Activated gamma-delta T cell treated with anti-CD3 and anti-CD28 coated beads, Interleukin-2, amount 50 U/mL, for 16 hours (primary cell): Measurements from ENCODE around the gene DMXL1.

Experiments
- DNase-seq: peaks from one replicate; pipeline ENCODE4 v3.0.0-alpha.2; 2020; ENCODE audit warnings: low read depth

Gene DMXL1

GRCh38 chr5:119269061-119269944 is 198.4 kb downstream of the DMXL1 start:
- no peak for DNase-seq

- DNase-seq = no peak
Observed at GRCh38 chr5:119270121-119270565, 199.3 kb downstream of the DMXL1 start.

- DNase-seq = no peak
Observed at GRCh38 chr5:119270960-119271757, 200.3 kb downstream of the DMXL1 start.

- no peak for DNase-seq
Observed at GRCh38 chr5:119271758-119272730, 201.2 kb downstream of the DMXL1 start.

GRCh38 chr5:119273391-119273839 is 202.5 kb downstream of the DMXL1 start:
- DNase-seq = no peak

GRCh38 chr5:119274030-119274766 is 203.3 kb downstream of the DMXL1 start:
- DNase-seq = no peak

GRCh38 chr5:119274767-119275130 is 203.9 kb downstream of the DMXL1 start:
- DNase-seq = no peak

GRCh38 chr5:119275146-119275545 is 204.3 kb downstream of the DMXL1 start:
- DNase-seq = no peak

GRCh38 chr5:119275601-119276173 is 204.8 kb downstream of the DMXL1 start:
- DNase-seq = no peak

- no peak for DNase-seq
Observed at GRCh38 chr5:119276978-119277377, 206.1 kb downstream of the DMXL1 start.

GRCh38 chr5:119279093-119279492 is 208.2 kb downstream of the DMXL1 start:
- no peak for DNase-seq

GRCh38 chr5:119280380-119280779 is 209.5 kb downstream of the DMXL1 start:
- DNase-seq = no peak

GRCh38 chr5:119282628-119283027 is 211.7 kb downstream of the DMXL1 start:
- no peak for DNase-seq

GRCh38 chr5:119284031-119284430 is 213.1 kb downstream of the DMXL1 start:
- no peak for DNase-seq

- DNase-seq = no peak
Observed at GRCh38 chr5:119285070-119285916, 214.4 kb downstream of the DMXL1 start.

GRCh38 chr5:119286511-119287488 is 215.9 kb downstream of the DMXL1 start:
- no peak for DNase-seq

GRCh38 chr5:119287547-119288111 is 216.7 kb downstream of the DMXL1 start:
- no peak for DNase-seq

GRCh38 chr5:119288379-119289033 is 217.6 kb downstream of the DMXL1 start:
- DNase-seq = no peak
